Activated effector memory CD4-positive, alpha-beta T cell treated with Interleukin-2 at 50 U/mL for 16 hours (primary cell): ENCODE data around the gene STXBP3.
A peak's percentile ranks its signal among the peaks of the same experiment; 100 is the strongest.
"Not testable (repeated sequence)": the region's sequence is repeated elsewhere in the genome, so short reads cannot be mapped to it uniquely, and the experiment has no call there.

Experiments
- DNase-seq: peaks from one replicate; pipeline ENCODE4 v3.0.0-alpha.2; 2020

The STXBP3 gene

GRCh38 chr1:108734171-108734865, 12.2 kb upstream of the STXBP3 start:
- DNase-seq = no peak

- DNase-seq = no peak
Observed at GRCh38 chr1:108742253-108742652, 4.2 kb upstream of the STXBP3 start.

- no peak for DNase-seq
Observed at GRCh38 chr1:108745980-108746381, 493 bp upstream of the STXBP3 start.

GRCh38 chr1:108747171-108747850, 837 bp downstream of the STXBP3 start:
- peak; percentile 2 for DNase-seq

- DNase-seq = no peak
Observed at GRCh38 chr1:108747898-108748297, 1.4 kb downstream of the STXBP3 start.

GRCh38 chr1:108749081-108749480, 2.6 kb downstream of the STXBP3 start:
- no peak for DNase-seq

- no peak for DNase-seq
Observed at GRCh38 chr1:108750476-108751181, 4.2 kb downstream of the STXBP3 start.

- DNase-seq = no peak
Observed at GRCh38 chr1:108753363-108753762, 6.9 kb downstream of the STXBP3 start.

GRCh38 chr1:108758796-108759195, 12.3 kb downstream of the STXBP3 start:
- DNase-seq = no peak

- no peak for DNase-seq
Observed at GRCh38 chr1:108767115-108767514, 20.6 kb downstream of the STXBP3 start.

- DNase-seq = no peak
Observed at GRCh38 chr1:108767708-108768107, 21.2 kb downstream of the STXBP3 start.

- DNase-seq = no peak
Observed at GRCh38 chr1:108777839-108778238, 31.4 kb downstream of the STXBP3 start.

- no peak for DNase-seq
Observed at GRCh38 chr1:108779455-108779854, 33.0 kb downstream of the STXBP3 start.

GRCh38 chr1:108780937-108781574, 34.6 kb downstream of the STXBP3 start:
- DNase-seq = no peak

- not testable (repeated sequence) for DNase-seq
Observed at GRCh38 chr1:108781575-108781944, 35.1 kb downstream of the STXBP3 start.

GRCh38 chr1:108785264-108785663, 38.8 kb downstream of the STXBP3 start:
- no peak for DNase-seq

- no peak for DNase-seq
Observed at GRCh38 chr1:108785880-108786279, 39.4 kb downstream of the STXBP3 start.

GRCh38 chr1:108791790-108792189, 45.3 kb downstream of the STXBP3 start:
- no peak for DNase-seq

- no peak for DNase-seq
Observed at GRCh38 chr1:108792420-108792819, 45.9 kb downstream of the STXBP3 start.

- no peak for DNase-seq
Observed at GRCh38 chr1:108799001-108799400, 52.5 kb downstream of the STXBP3 start.

GRCh38 chr1:108801101-108801500, 54.6 kb downstream of the STXBP3 start:
- no peak for DNase-seq

GRCh38 chr1:108803548-108803947, 57.1 kb downstream of the STXBP3 start:
- no peak for DNase-seq

- DNase-seq = no peak
Observed at GRCh38 chr1:108808438-108808837, 62.0 kb downstream of the STXBP3 start.

- no peak for DNase-seq
Observed at GRCh38 chr1:108811611-108812010, 65.1 kb downstream of the STXBP3 start.
